Esophagus squamous epithelium (tissue), 5 donors: ENCODE data around the gene AURKA. TPM values are rescaled to one million over a fixed set of nuclear protein-coding genes. Genes with fewer than 3 reads are reported as not detected.

Experiments
- DNase-seq: peaks from one replicate; lab custom pipeline; 2025; lab: John Stamatoyannopoulos, UW
- H3K27ac ChIP-seq, 4 donors: fragments of 200-600 bp; sonication (generic); one replicate each; pipeline ENCODE4 v1.5.1; 2016 to 2019; ENCODE audit warnings: mild to moderate bottlenecking in 1 of 4
- H3K27me3 ChIP-seq, 4 donors: fragments of 200-600 bp; sonication (generic); 1 replicate in 3 of 4; 2 replicates in 1 of 4; pipeline versions ENCODE4 v1.5.1 to v1.6.0; 2017 to 2021; ENCODE audit warnings: antibody characterized with exemption in 1 of 4
- H3K36me3 ChIP-seq, 3 donors: fragments of 200-600 bp; sonication (generic); one replicate each; pipeline ENCODE4 v1.5.1; 2016 to 2019
- H3K4me1 ChIP-seq, 3 donors: fragments of 200-600 bp; sonication (generic); one replicate each; pipeline ENCODE4 v1.5.1; 2017 to 2019
- H3K4me3 ChIP-seq, 4 donors: fragments of 200-600 bp; sonication (generic); 1 replicate in 3 of 4; 2 replicates in 1 of 4; pipeline ENCODE4 v1.5.1; 2016 to 2019; ENCODE audit warnings: mild to moderate bottlenecking in 2 of 4, moderate library complexity in 1 of 4
- H3K9me3 ChIP-seq, 3 donors: fragments of 200-600 bp; sonication (generic); one replicate each; pipeline ENCODE4 v1.5.1; 2016 to 2019
- CTCF ChIP-seq, 6 experiments: fragments of 450-650 bp in 4 of 6; fragments of 200-600 bp in 2 of 6; sonication (generic) in 2 of 6; IDR thresholded peaks; one replicate each; pipeline ENCODE4 v1.5.1; 2016 to 2019; ENCODE audit warnings: antibody characterized with exemption in 6 of 6, mild to moderate bottlenecking in 4 of 6, moderate library complexity in 4 of 6
- POLR2A ChIP-seq, 4 donors: fragments of 450-650 bp; IDR thresholded peaks; one replicate each; pipeline ENCODE4 v1.6.1; 2017; ENCODE audit warnings: antibody characterized with exemption in 4 of 4, mild to moderate bottlenecking in 4 of 4, moderate library complexity in 3 of 4
- WGBS, 2 donors: methylation state at CpG; one replicate each; pipeline ENCODE4 v1.1.5; 2018; 5-methylcytosine and 5-hydroxymethylcytosine counted together
- intact Hi-C: fragments of 100-400 bp; cut with DNase I; formaldehyde crosslinking; loops from one replicate; pipeline ENCODE4 v1.15.0; 2022
- total RNA-seq, 4 donors: library from RNA; depleted of rRNA; stranded (reverse); fragments of >200 nt; gene quantifications; one replicate each; pipeline ENCODE4 v1.1.0, GENCODE V29; 2016
- donor health status: DM: yes; HTN: yes; CAD: no.

AURKA gene
- total RNA-seq, 4 donors from 2014 or later, result 2.9 to 25.8 (median 12.3) TPM

GRCh38 chr20:56322681-56323080 lies 69.3 kb downstream of the AURKA start:
- DNase-seq, result no peak
- Histone ChIP-seq H3K4me1 (no peaks in the 10 kb centered on the region), H3K9me3 (no peaks in the 10 kb centered on the region), H3K36me3 (no peaks in the 10 kb centered on the region), H3K27me3 (no peaks in the 10 kb centered on the region), H3K4me3 (no peak overlapping the region), H3K27ac (no peak overlapping the region)
- no peak for TF ChIP-seq POLR2A (IDR thresholded peaks at IDR 0.05)
- no peak for TF ChIP-seq CTCF (IDR thresholded peaks at IDR 0.05)
- 32 to 35% methylated on average over 4 of the region's 4 CpGs for WGBS, 2 donors
- intact Hi-C loops, result no loop called here

Other genes starting within 250 kb of the AURKA start
- not detected for gene MC3R, start 143.5 kb downstream of the AURKA start, total RNA-seq
- 10 to 100 TPM; 14.0 to 46.2 (median 29.1) TPM for gene FAM210B, start 33.2 kb downstream of the AURKA start, total RNA-seq
- 10 to 100 TPM; 13.2 to 33.5 (median 24.1) TPM for gene CSTF1, start 430 bp upstream of the AURKA start, total RNA-seq
- gene CASS4, start 20.0 kb upstream of the AURKA start, total RNA-seq, result 1 to 10 TPM in 1 of 4 donors, under 1 TPM in 3; 0.22 to 1.3 (median 0.63) TPM
- gene RTF2, start 76.4 kb upstream of the AURKA start, total RNA-seq, result 10 to 100 TPM; 40.3 to 53.6 (median 44.7) TPM
- gene FAM209A, start 132.5 kb upstream of the AURKA start, total RNA-seq, result not detected
- gene FAM209B, start 141.0 kb upstream of the AURKA start, total RNA-seq, result not detected
- 10 to 100 TPM; 25.9 to 34.8 (median 31.8) TPM for gene TFAP2C, start 237.1 kb upstream of the AURKA start, total RNA-seq